ENCODE results near the gene MLLT1. TPM values are rescaled to one million over a fixed set of nuclear protein-coding genes. Genes with fewer than 3 reads are reported as not detected.

The MLLT1 gene, protein sequence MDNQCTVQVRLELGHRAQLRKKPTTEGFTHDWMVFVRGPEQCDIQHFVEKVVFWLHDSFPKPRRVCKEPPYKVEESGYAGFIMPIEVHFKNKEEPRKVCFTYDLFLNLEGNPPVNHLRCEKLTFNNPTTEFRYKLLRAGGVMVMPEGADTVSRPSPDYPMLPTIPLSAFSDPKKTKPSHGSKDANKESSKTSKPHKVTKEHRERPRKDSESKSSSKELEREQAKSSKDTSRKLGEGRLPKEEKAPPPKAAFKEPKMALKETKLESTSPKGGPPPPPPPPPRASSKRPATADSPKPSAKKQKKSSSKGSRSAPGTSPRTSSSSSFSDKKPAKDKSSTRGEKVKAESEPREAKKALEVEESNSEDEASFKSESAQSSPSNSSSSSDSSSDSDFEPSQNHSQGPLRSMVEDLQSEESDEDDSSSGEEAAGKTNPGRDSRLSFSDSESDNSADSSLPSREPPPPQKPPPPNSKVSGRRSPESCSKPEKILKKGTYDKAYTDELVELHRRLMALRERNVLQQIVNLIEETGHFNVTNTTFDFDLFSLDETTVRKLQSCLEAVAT
- 100 to 1,000 TPM in 1 of 4 donors, 10 to 100 TPM in 2, 1 to 10 TPM in 1; 5.9 to 103 (median 13.3) TPM for total RNA-seq

DNA sequence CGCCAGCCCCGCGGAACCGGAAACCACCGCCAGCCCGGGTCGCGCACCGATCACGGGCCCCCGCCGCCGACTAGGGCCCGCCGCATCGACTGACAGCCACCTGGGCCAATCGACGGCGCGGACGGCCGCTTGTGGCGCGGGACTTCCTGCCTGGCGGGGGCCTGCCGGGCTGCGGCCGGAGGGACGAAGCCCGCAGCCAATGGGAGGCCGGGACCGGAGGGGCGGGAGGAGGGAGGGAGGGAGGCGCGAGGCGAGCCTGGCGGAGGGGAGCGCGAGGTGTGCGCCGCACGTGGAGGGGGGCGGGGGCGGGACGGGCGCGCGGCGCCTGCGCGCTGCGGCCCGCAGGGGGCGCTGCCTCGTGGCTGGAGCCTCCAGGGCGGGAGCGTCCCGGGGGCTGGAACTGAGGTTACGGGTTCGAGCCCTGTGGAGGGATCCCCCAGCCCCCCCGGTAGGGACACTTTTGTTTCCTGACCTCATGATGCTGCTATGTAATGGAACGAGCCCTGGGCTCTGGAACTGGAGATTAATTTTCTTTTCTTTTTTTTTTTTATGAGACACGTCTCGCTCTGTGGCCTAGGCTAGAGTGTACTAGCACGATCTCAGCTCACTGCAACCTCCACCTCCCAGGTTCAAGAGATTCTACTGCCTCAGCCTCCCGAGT is at the start of gene MLLT1:
MLLT1 (minus strand) TSS at position 45 of the 661 bp plus-strand sequence. CDS start 191 bp downstream, outside the sequence.
- TF ChIP-seq, protein P1, sequence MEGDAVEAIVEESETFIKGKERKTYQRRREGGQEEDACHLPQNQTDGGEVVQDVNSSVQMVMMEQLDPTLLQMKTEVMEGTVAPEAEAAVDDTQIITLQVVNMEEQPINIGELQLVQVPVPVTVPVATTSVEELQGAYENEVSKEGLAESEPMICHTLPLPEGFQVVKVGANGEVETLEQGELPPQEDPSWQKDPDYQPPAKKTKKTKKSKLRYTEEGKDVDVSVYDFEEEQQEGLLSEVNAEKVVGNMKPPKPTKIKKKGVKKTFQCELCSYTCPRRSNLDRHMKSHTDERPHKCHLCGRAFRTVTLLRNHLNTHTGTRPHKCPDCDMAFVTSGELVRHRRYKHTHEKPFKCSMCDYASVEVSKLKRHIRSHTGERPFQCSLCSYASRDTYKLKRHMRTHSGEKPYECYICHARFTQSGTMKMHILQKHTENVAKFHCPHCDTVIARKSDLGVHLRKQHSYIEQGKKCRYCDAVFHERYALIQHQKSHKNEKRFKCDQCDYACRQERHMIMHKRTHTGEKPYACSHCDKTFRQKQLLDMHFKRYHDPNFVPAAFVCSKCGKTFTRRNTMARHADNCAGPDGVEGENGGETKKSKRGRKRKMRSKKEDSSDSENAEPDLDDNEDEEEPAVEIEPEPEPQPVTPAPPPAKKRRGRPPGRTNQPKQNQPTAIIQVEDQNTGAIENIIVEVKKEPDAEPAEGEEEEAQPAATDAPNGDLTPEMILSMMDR (IDR thresholded peaks at IDR 0.05), result peak; percentile 47 to 86 (median 64)
- TF ChIP-seq POLR2A (IDR thresholded peaks at IDR 0.05), result peak; percentile 14 to 56
- Histone ChIP-seq H3K9me3 (no peaks in the 10 kb centered on the region), H3K27me3 (no peaks in the 10 kb centered on the region), H3K36me3 (no peaks in the 10 kb centered on the region), H3K4me3 (peak within 1 kb of the TSS; percentile 67 to 97), H3K4me1 (peaks cover 3 to 8% of the 10 kb centered on the region in 2 donors), H3K27ac (peak within 1 kb of the TSS; percentile 92 to 93)
- DNase-seq, result peak; percentile 96 to 98
- intact Hi-C loops (cut with DNase I; ENCODE audit: low total_unique reads), result no loop called here

DNA sequence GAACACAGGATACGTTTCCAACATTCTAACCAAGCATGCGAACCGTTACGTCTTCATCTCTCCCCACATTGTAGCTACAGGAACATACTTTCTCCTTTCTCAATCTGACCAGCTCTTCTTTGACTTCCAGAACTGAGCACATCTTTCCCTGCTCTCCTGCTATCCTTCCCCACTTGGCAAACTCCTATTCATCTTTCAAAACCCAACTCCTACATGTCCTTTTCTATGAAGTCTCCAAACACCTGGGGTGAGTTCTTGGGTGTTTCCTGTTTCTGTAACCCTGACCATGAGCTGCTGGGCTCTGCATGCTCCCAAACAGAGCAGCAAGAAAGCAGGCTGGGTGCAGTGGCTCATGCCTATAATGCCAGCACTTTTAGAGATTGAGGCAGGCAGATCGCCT is 47.0 kb upstream of the MLLT1 start:
- TF ChIP-seq POLR2A (IDR thresholded peaks at IDR 0.05), result no peak
- TF ChIP-seq, protein P1 (IDR thresholded peaks at IDR 0.05), result no peak
- intact Hi-C loops (cut with DNase I; ENCODE audit: low total_unique reads), result no loop called here
- Histone ChIP-seq H3K36me3 (no peaks in the 10 kb centered on the region), H3K4me3 (no peak overlapping the region), H3K9me3 (no peaks in the 10 kb centered on the region), H3K27me3 (no peaks in the 10 kb centered on the region), H3K4me1 (no peaks in the 10 kb centered on the region), H3K27ac (no peak overlapping the region)
- DNase-seq, result no peak

DNA sequence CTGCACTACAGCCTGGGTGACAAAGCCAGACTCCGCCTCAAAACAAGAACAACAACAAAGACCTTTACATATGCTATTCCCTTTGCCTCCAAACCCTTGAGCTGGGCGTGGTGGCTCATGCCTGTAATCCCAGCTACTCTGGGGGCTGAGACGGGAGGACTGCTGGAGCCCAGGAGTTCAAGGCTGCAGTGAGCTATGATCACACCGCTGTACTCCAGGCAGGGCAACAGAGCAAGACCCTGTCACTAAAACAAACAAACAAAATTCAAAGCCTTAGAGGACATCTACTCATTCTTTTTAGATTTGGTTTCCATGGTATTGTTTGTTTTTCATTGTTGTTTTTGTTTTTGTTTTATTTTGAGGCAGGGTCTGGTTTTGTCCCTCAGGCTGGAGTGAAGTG is 45.8 kb upstream of the MLLT1 start:
- H3K4me1 ChIP-seq, result no peaks in the 10 kb centered on the region
- intact Hi-C loops (cut with DNase I; ENCODE audit: low total_unique reads), result no loop called here
- H3K27ac ChIP-seq, result no peak overlapping the region
- TF ChIP-seq, protein P1 (IDR thresholded peaks at IDR 0.05), result no peak
- TF ChIP-seq POLR2A (IDR thresholded peaks at IDR 0.05), result no peak
- DNase-seq, result no peak
- H3K4me3 ChIP-seq, result no peak overlapping the region
- H3K36me3 ChIP-seq, result no peaks in the 10 kb centered on the region
- no peaks in the 10 kb centered on the region for H3K27me3 ChIP-seq
- no peaks in the 10 kb centered on the region for H3K9me3 ChIP-seq

DNA sequence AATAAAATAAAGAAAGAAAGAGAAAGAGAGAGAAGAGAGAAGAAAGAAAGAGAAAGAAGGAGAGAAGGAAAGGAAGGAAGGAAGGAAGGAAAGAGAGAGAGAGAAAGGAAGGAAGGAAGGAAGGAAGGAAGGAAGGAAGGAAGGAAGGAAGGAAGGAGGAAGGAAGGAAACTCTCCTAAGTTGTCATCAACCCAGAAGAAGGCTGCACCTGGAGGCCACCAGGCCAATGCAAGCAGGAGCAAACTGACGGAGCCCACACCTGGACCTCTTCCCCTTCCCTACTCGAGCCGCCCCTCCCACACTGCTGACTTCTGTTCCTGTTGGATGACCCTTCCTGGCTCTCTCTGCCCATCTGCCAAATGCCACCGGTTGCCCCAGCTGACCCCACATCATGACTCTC is 45.0 kb upstream of the MLLT1 start:
- Histone ChIP-seq H3K27ac (no peak overlapping the region), H3K4me3 (no peak overlapping the region), H3K27me3 (no peaks in the 10 kb centered on the region), H3K4me1 (no peaks in the 10 kb centered on the region), H3K9me3 (no peaks in the 10 kb centered on the region), H3K36me3 (no peaks in the 10 kb centered on the region)
- no peak for DNase-seq
- intact Hi-C loops (cut with DNase I; ENCODE audit: low total_unique reads), result no loop called here
- TF ChIP-seq, protein P1 (IDR thresholded peaks at IDR 0.05), result no peak
- no peak for TF ChIP-seq POLR2A (IDR thresholded peaks at IDR 0.05)

DNA sequence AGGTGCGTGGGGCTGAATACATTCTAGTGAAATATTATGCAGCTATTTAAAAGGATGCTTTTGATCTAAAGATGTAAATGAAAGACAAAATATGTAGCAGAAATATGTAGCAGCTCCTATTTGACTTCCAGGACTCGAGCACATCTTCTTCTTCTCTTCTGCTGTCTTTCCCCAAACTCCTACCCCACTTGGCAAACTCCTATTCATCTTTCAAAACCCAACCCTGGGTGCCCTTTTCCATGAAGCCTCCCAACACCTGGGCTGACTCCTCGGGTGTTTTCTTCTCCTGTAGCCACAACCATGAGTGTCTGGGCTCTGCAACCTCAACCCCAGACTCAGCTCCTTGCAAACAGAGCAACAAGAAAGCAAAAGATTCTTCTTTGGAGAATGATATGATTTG is 42.5 kb upstream of the MLLT1 start:
- Histone ChIP-seq H3K27ac (no peak overlapping the region), H3K36me3 (no peaks in the 10 kb centered on the region), H3K9me3 (no peaks in the 10 kb centered on the region), H3K4me1 (no peaks in the 10 kb centered on the region), H3K27me3 (no peaks in the 10 kb centered on the region), H3K4me3 (no peak overlapping the region)
- no peak for DNase-seq
- intact Hi-C loops (cut with DNase I; ENCODE audit: low total_unique reads), result no loop called here
- TF ChIP-seq, protein P1 (IDR thresholded peaks at IDR 0.05), result no peak
- TF ChIP-seq POLR2A (IDR thresholded peaks at IDR 0.05), result no peak

All from uterus (tissue), 4 donors.